SK-N-SH (cell line): Measurements from ENCODE around the gene FLRT3. TPM values are rescaled to one million over a fixed set of nuclear protein-coding genes. Genes with fewer than 3 reads are reported as not detected.

ENCODE experiments used
- CTCF ChIA-PET: fragments of 300-600, 350-600 bp; formaldehyde crosslinking; extraction: SDS; loops from one replicate; lab custom pipeline; 2021; lab: Yijun Ruan, JAX
- POLR2A ChIA-PET: fragments of 350-600 bp; sonication (Branson Sonifier 250); formaldehyde crosslinking; extraction: SDS; loops from one replicate; lab custom pipeline; 2020; ENCODE audit warnings: antibody characterized with exemption, inconsistent platforms; lab: Yijun Ruan, JAX
- DNase-seq: peaks from one replicate; pipeline ENCODE4 v3.0.0; 2012
- H2AFZ ChIP-seq: fragments of 200-600 bp; sonication (generic); 2 replicates; pipeline ENCODE4 v1.8.1; 2016; ENCODE audit warnings: antibody characterized with exemption, mild to moderate bottlenecking, low read depth
- H3F3A ChIP-seq: fragments of 200-600 bp; sonication (generic); replicated peaks from 2 replicates; pipeline ENCODE3; 2016; ENCODE audit warnings: antibody characterized with exemption, mild to moderate bottlenecking; ENCODE audit not compliant: insufficient read depth
- H3K27ac ChIP-seq, 2 experiments: fragments of 200-500 bp in 1 of 2; fragments of 200-600 bp in 1 of 2; sonication (Bioruptor generic) in 1 of 2; sonication (generic), shearing (Covaris generic) in 1 of 2; 2 replicates each; pipeline versions ENCODE4 v1.5.1 to v1.6.1; 2014 to 2016; ENCODE audit warnings: low read depth in 2 of 2, inconsistent platforms in 1 of 2, low read length in 1 of 2, mild to moderate bottlenecking in 1 of 2, mixed read lengths in 1 of 2
- H3K27me3 ChIP-seq: fragments of 200-600 bp; sonication (generic), shearing (Covaris generic); 2 replicates; pipeline ENCODE4 v1.6.1; 2016; ENCODE audit warnings: mixed run types; ENCODE audit not compliant: insufficient read depth
- H3K36me3 ChIP-seq, 2 experiments: fragments of 200-500 bp in 1 of 2; fragments of 200-600 bp in 1 of 2; sonication (Bioruptor generic) in 1 of 2; sonication (generic) in 1 of 2; replicated peaks in 1 of 2; 2 replicates each; pipeline versions ENCODE3 to v1.5.1; 2014 to 2016; ENCODE audit warnings: low read length in 1 of 2, mild to moderate bottlenecking in 1 of 2; ENCODE audit not compliant: insufficient read depth in 2 of 2, control insufficient read depth in 1 of 2
- H3K4me1 ChIP-seq, 2 experiments: fragments of 200-500 bp in 1 of 2; fragments of 200-600 bp in 1 of 2; sonication (Bioruptor generic) in 1 of 2; sonication (generic), shearing (Covaris generic) in 1 of 2; 2 replicates each; pipeline versions ENCODE4 v1.5.1 to v1.6.1; 2014 to 2016; ENCODE audit warnings: low read depth in 1 of 2, low read length in 1 of 2, mixed run types in 1 of 2; ENCODE audit not compliant: insufficient read depth in 2 of 2, control insufficient read depth in 1 of 2
- H3K4me2 ChIP-seq: fragments of 200-600 bp; sonication (generic), shearing (Covaris generic); 2 replicates; pipeline ENCODE4 v1.6.1; 2017; ENCODE audit warnings: mixed run types
- H3K4me3 ChIP-seq, 2 experiments: fragments of 200-500 bp in 1 of 2; fragments of 200-600 bp in 1 of 2; sonication (Bioruptor generic) in 1 of 2; sonication (generic), shearing (Covaris generic) in 1 of 2; 2 replicates each; pipeline versions ENCODE4 v1.5.1 to v1.8.1; 2014 to 2016; ENCODE audit warnings: low read depth in 2 of 2, inconsistent platforms in 1 of 2, low read length in 1 of 2, mild to moderate bottlenecking in 1 of 2, mixed read lengths in 1 of 2, moderate library complexity in 1 of 2
- H3K79me2 ChIP-seq: fragments of 200-600 bp; sonication (generic); 2 replicates; pipeline ENCODE4 v1.8.1; 2017; ENCODE audit warnings: mild to moderate bottlenecking; ENCODE audit not compliant: insufficient read depth
- H3K9ac ChIP-seq: fragments of 200-600 bp; sonication (generic); 2 replicates; pipeline ENCODE4 v1.6.1; 2017; ENCODE audit warnings: mixed run types
- H3K9me2 ChIP-seq: fragments of 200-600 bp; sonication (generic); 2 replicates; pipeline ENCODE4 v1.6.1; 2017; ENCODE audit warnings: mixed run types
- H3K9me3 ChIP-seq: fragments of 200-600 bp; sonication (generic); 2 replicates; pipeline ENCODE4 v1.6.1; 2017; ENCODE audit warnings: mixed run types, mild to moderate bottlenecking, moderate library complexity
- H4K20me1 ChIP-seq: fragments of 200-600 bp; sonication (generic); 2 replicates; pipeline ENCODE4 v1.6.1; 2017; ENCODE audit warnings: mild to moderate bottlenecking, mixed run types; ENCODE audit not compliant: insufficient read depth
- FOSL2 ChIP-seq: IDR thresholded peaks from 2 replicates; pipeline ENCODE4 v1.4.0; 2012; ENCODE audit warnings: low read depth, mild to moderate bottlenecking, moderate library complexity, borderline replicate concordance
- GABPA ChIP-seq: IDR thresholded peaks from 2 replicates; pipeline ENCODE4 v1.4.0; 2012; ENCODE audit warnings: low read depth, mild to moderate bottlenecking
- GATA2 ChIP-seq: sonication (generic); formaldehyde crosslinking; IDR thresholded peaks from 2 replicates; pipeline ENCODE4 v1.5.0; 2020; ENCODE audit warnings: mild to moderate bottlenecking, missing genetic modification reagents
- MXI1 ChIP-seq: IDR thresholded peaks from 2 replicates; pipeline ENCODE4 v1.6.1; 2012; ENCODE audit warnings: mild to moderate bottlenecking, low read depth, low read length, improper control_type of control experiment
- RAD21 ChIP-seq: IDR thresholded peaks from 2 replicates; pipeline ENCODE4 v1.6.1; 2012; ENCODE audit warnings: mild to moderate bottlenecking, low read length
- RCOR1 ChIP-seq: fragments of 150-350 bp; IDR thresholded peaks from 2 replicates; pipeline ENCODE4 v1.6.1; 2017; ENCODE audit warnings: antibody characterized with exemption, low read length
- RFX5 ChIP-seq: IDR thresholded peaks from 2 replicates; pipeline ENCODE4 v1.6.1; 2012; ENCODE audit warnings: mild to moderate bottlenecking, improper control_type of control experiment, low read length
- SMC3 ChIP-seq: IDR thresholded peaks from 2 replicates; pipeline ENCODE4 v1.6.1; 2012; ENCODE audit warnings: low read depth, low read length, improper control_type of control experiment
- TCF12 ChIP-seq: IDR thresholded peaks from 2 replicates; pipeline ENCODE4 v1.4.0; 2012
- YY1 ChIP-seq: IDR thresholded peaks from 2 replicates; pipeline ENCODE4 v1.4.0; 2012; ENCODE audit warnings: low read depth, mild to moderate bottlenecking
- WGBS: methylation state at CpG from one replicate; pipeline ENCODE4 v1.1.6; 2017; ENCODE audit warnings: low lambda C conversion rate; 5-methylcytosine and 5-hydroxymethylcytosine counted together
- polyA plus RNA-seq, 3 experiments: library from polyadenylated mRNA; depleted of rRNA; stranded (reverse); fragments of >200 nt; gene quantifications; 2 replicates each; pipeline ENCODE4 v1.2.3, GENCODE V29; 2012
- TF ChIP-seq, protein P1 (sequence below): fragments of 150-350 bp; IDR thresholded peaks from 2 replicates; pipeline ENCODE4 v1.6.1; 2016; ENCODE audit warnings: mild to moderate bottlenecking, low read depth, low read length
- TF ChIP-seq, protein P2 (sequence below): IDR thresholded peaks from 2 replicates; pipeline ENCODE4 v1.4.0; 2012; ENCODE audit warnings: low read depth, borderline replicate concordance
- TF ChIP-seq, protein P3 (sequence below): IDR thresholded peaks from 2 replicates; pipeline ENCODE4 v1.4.0; 2012; ENCODE audit warnings: low read depth
- TF ChIP-seq, protein P4 (sequence below): IDR thresholded peaks from 2 replicates; pipeline ENCODE4 v1.6.1; 2012; ENCODE audit warnings: mild to moderate bottlenecking, low read depth, low read length, moderate library complexity

Gene FLRT3
- polyA plus RNA-seq, 1 of the 3 experiments (the other 2 are of a cell fraction), result 1.8 TPM

DNA sequence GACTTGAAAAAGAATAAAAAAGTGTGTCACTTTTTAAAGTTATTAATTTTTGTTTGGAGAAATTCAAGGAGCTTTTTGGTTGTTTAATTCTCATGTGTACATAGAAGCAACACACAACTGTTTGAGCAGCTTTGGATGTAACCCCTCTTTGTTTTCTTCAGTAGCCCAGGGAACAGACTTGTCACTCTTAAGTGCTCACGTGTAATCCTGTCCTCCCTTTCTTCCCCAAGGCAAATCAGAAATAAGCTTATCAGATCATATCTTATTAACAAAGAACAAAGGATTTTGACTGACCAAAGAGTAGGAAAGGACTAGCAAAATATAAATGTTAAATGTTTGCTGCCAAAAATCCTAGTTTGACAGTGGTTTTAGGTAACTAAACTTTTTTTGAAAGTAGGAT is 7.3 kb upstream of the FLRT3 start:
- POLR2A ChIA-PET, result no interaction called here
- no peaks in the 10 kb centered on the region for H3K27me3 ChIP-seq
- no peak overlapping the region for H3K9ac ChIP-seq
- 53% methylated on average over 1 of the region's 1 CpG for WGBS
- no peaks in the 10 kb centered on the region for H4K20me1 ChIP-seq
- no peak overlapping the region for H3K4me3 ChIP-seq
- H3K9me2 ChIP-seq, result no peaks in the 10 kb centered on the region
- H3K4me2 ChIP-seq, result no peak overlapping the region
- H3K36me3 ChIP-seq, result no peaks in the 10 kb centered on the region
- peak; percentile 35 for DNase-seq
- H3F3A ChIP-seq, result no peaks in the 10 kb centered on the region
- no peaks in the 10 kb centered on the region for H3K79me2 ChIP-seq
- H3K9me3 ChIP-seq, result no peaks in the 10 kb centered on the region
- no peak overlapping the region for H2AFZ ChIP-seq
- H3K27ac ChIP-seq, result no peak overlapping the region
- CTCF ChIA-PET, result interaction anchor here (0.6 kb wide), 1 partner anchor 750 kb away, joined by 3 read pairs; no protein-coding TSS in a partner anchor
- peaks cover 0 to 2% of the 10 kb centered on the region in 2 experiments; a peak in 1 of 4 replicates for H3K4me1 ChIP-seq
- TF ChIP-seq YY1, result no peak
- TF ChIP-seq GATA2 (CRISPR knock-in tag), result peak; percentile 60
- TF ChIP-seq, all 33 proteins: peak for 1

DNA sequence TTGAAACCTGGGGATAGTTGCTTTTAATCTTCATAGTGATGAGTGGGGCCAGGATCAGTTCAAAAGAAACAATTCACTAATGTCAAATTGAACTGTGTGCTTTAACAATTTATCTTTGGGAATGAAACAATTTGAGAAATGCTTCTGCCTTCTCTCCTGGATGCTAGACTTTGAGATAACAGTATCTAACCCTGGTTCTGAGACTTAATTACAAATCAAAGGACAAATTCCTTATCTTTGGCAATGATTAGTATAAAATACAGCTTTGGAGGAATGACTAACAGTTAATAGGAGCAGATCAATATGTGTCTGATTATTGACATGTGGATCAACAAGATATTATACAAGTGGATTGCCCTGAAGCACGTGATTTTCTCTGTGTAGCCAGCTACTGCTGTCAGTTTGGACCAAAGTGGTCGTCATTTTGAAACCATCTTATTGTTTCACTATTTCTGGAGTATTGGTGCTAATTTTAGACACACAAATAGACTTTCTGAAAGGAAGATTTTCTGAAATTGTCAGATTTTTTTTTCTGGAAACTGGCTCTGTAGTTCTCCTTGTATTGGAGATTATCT is 6.2 kb upstream of the FLRT3 start:
- DNase-seq, result no peak
- WGBS, result 87% methylated on average over 2 of the region's 2 CpGs
- H3K36me3 ChIP-seq, result no peaks in the 10 kb centered on the region
- no peak overlapping the region for H3K9ac ChIP-seq
- H2AFZ ChIP-seq, result no peak overlapping the region
- H3K27ac ChIP-seq, result no peak overlapping the region
- no peaks in the 10 kb centered on the region for H3K9me3 ChIP-seq
- no peaks in the 10 kb centered on the region for H3F3A ChIP-seq
- CTCF ChIA-PET, result interaction anchor here (0.7 kb wide), 2 partner anchors 13 to 154 kb away, joined by 3 read pairs; no protein-coding TSS in a partner anchor
- POLR2A ChIA-PET, result no interaction called here
- H3K27me3 ChIP-seq, result no peaks in the 10 kb centered on the region
- H4K20me1 ChIP-seq, result no peaks in the 10 kb centered on the region
- H3K9me2 ChIP-seq, result no peaks in the 10 kb centered on the region
- TF ChIP-seq, protein P1, sequence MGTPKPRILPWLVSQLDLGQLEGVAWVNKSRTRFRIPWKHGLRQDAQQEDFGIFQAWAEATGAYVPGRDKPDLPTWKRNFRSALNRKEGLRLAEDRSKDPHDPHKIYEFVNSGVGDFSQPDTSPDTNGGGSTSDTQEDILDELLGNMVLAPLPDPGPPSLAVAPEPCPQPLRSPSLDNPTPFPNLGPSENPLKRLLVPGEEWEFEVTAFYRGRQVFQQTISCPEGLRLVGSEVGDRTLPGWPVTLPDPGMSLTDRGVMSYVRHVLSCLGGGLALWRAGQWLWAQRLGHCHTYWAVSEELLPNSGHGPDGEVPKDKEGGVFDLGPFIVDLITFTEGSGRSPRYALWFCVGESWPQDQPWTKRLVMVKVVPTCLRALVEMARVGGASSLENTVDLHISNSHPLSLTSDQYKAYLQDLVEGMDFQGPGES, result no peak
- no peak for TF ChIP-seq RCOR1
- TF ChIP-seq, protein P2, sequence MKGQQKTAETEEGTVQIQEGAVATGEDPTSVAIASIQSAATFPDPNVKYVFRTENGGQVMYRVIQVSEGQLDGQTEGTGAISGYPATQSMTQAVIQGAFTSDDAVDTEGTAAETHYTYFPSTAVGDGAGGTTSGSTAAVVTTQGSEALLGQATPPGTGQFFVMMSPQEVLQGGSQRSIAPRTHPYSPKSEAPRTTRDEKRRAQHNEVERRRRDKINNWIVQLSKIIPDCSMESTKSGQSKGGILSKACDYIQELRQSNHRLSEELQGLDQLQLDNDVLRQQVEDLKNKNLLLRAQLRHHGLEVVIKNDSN, result no peak
- no peak for TF ChIP-seq YY1
- TF ChIP-seq GABPA, result no peak
- TF ChIP-seq TCF12, result no peak
- TF ChIP-seq SMC3, result no peak
- H3K4me3 ChIP-seq, result no peak overlapping the region
- no peak overlapping the region for H3K4me2 ChIP-seq
- H3K4me1 ChIP-seq, result peaks cover 0 to 2% of the 10 kb centered on the region in 2 experiments; a peak in 1 of 4 replicates
- H3K79me2 ChIP-seq, result no peaks in the 10 kb centered on the region

DNA sequence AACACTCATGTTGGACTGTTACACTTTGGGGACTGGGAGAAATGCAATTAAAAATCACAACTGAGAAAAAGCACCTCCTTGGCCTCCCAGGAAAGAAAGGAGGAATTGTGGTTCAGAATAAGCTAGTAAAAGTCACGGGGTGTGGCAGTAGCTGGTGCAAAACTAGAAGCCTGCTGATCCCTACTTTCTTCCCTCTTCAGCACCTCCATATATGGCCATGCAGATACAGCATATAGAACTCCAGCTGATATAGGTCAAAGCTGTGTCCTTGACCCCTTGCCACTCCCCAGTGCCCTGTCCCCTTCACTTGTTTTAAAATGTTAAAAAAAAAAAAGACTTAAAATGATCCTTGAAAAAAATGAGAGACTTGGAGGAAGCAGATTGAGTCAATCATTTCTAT is 5.5 kb upstream of the FLRT3 start:
- Histone ChIP-seq H3K4me3 (no peak overlapping the region), H3K9me3 (no peaks in the 10 kb centered on the region), H3K4me1 (peaks cover 0 to 2% of the 10 kb centered on the region in 2 experiments; a peak in 1 of 4 replicates), H3K4me2 (no peak overlapping the region), H3F3A (no peaks in the 10 kb centered on the region), H3K9ac (no peak overlapping the region), H2AFZ (no peak overlapping the region), H4K20me1 (no peaks in the 10 kb centered on the region), H3K27me3 (no peaks in the 10 kb centered on the region), H3K27ac (no peak overlapping the region), H3K9me2 (no peaks in the 10 kb centered on the region), H3K36me3 (no peaks in the 10 kb centered on the region), H3K79me2 (no peaks in the 10 kb centered on the region)
- no peak for DNase-seq
- POLR2A ChIA-PET, result no interaction called here
- 85% methylated on average over 1 of the region's 1 CpG for WGBS
- CTCF ChIA-PET, result interaction anchor here (0.7 kb wide), 2 partner anchors 13 to 154 kb away, joined by 3 read pairs; no protein-coding TSS in a partner anchor
- no peak for TF ChIP-seq GABPA
- TF ChIP-seq MXI1, result no peak
- TF ChIP-seq, protein P3, sequence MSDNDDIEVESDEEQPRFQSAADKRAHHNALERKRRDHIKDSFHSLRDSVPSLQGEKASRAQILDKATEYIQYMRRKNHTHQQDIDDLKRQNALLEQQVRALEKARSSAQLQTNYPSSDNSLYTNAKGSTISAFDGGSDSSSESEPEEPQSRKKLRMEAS, result no peak
- TF ChIP-seq FOSL2, result no peak
- TF ChIP-seq, protein P4, sequence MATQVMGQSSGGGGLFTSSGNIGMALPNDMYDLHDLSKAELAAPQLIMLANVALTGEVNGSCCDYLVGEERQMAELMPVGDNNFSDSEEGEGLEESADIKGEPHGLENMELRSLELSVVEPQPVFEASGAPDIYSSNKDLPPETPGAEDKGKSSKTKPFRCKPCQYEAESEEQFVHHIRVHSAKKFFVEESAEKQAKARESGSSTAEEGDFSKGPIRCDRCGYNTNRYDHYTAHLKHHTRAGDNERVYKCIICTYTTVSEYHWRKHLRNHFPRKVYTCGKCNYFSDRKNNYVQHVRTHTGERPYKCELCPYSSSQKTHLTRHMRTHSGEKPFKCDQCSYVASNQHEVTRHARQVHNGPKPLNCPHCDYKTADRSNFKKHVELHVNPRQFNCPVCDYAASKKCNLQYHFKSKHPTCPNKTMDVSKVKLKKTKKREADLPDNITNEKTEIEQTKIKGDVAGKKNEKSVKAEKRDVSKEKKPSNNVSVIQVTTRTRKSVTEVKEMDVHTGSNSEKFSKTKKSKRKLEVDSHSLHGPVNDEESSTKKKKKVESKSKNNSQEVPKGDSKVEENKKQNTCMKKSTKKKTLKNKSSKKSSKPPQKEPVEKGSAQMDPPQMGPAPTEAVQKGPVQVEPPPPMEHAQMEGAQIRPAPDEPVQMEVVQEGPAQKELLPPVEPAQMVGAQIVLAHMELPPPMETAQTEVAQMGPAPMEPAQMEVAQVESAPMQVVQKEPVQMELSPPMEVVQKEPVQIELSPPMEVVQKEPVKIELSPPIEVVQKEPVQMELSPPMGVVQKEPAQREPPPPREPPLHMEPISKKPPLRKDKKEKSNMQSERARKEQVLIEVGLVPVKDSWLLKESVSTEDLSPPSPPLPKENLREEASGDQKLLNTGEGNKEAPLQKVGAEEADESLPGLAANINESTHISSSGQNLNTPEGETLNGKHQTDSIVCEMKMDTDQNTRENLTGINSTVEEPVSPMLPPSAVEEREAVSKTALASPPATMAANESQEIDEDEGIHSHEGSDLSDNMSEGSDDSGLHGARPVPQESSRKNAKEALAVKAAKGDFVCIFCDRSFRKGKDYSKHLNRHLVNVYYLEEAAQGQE, result no peak
- no peak for TF ChIP-seq RFX5
- TF ChIP-seq RAD21, result no peak
